ENCODE data around the gene TUBA3E. TPM values are rescaled to one million over a fixed set of nuclear protein-coding genes. Genes with fewer than 3 reads are reported as not detected.
A peak's percentile ranks its signal among the peaks of the same experiment; 100 is the strongest.
"Not testable (repeated sequence)": the region's sequence is repeated elsewhere in the genome, so short reads cannot be mapped to it uniquely, and the experiment has no call there.

The TUBA3E gene
- total RNA-seq (2014; rRNA removed; shearing (Covaris generic)), result not detected in 2 replicates

DNA sequence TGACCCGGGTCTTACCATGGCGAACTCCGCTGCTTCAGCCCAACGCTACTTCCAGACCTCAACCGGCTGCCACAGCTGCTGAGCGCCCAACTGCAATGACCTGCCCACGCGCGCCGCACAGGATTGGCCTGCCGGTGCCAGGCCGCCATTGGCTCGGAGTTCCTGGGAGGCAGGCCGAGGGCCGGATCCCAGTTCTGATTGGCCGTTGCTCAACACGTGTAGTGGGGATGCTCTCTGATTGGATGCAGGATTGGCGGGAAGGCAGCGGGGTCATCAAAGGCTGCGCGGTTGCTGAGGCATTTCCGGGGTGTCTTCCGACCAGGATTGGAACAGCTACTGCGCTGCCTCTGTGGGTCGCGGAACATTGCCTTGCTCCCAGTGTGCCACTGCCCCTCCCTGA lies at the start of gene TUBA3E:
Gene TUBA3E, minus strand, starts transcription at position 97 of the 400 bp plus-strand sequence. Its CDS starts 79 bp downstream, at position 18.
- no peaks in the 10 kb centered on the region for H3K36me3 ChIP-seq (replicated peaks; ENCODE audit: control insufficient read depth, insufficient read depth, low read length)

DNA sequence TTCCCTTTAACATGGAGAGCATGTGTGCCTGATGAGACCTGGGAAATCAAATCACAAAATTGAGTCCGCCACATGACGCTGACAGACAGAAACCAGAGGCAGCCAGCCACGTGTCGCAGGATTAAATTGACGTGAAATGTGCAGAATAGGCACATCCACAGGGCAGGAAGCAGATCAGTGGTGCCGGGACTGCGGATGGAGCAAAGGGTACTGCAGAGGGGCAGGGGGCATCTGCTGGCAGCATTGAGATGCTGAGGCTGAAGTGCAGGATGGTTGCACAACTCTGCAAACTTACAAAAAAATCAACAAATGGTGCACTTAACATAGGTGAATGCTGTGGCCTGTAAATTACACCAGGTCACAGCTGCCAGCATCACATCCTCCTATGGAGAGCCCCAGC lies 48.2 kb upstream of the TUBA3E start:
- no peaks in the 10 kb centered on the region for H3K27me3 ChIP-seq (ENCODE audit: control insufficient read depth, insufficient read depth, low read length)
- H3K36me3 ChIP-seq (replicated peaks; ENCODE audit: control insufficient read depth, insufficient read depth, low read length), result no peaks in the 10 kb centered on the region
- no peak overlapping the region for H3K4me3 ChIP-seq (ENCODE audit: insufficient read depth, low read depth, low read length)
- no peak for DNase-seq

More for the DNA sequence above, at the start of gene TUBA3E:
- Histone ChIP-seq H3K4me3 (ENCODE audit: insufficient read depth, low read depth, low read length) (no peak within 1 kb of the TSS), H3K27me3 (ENCODE audit: control insufficient read depth, insufficient read depth, low read length) (no peaks in the 10 kb centered on the region)
- peak; percentile 5 for DNase-seq

DNA sequence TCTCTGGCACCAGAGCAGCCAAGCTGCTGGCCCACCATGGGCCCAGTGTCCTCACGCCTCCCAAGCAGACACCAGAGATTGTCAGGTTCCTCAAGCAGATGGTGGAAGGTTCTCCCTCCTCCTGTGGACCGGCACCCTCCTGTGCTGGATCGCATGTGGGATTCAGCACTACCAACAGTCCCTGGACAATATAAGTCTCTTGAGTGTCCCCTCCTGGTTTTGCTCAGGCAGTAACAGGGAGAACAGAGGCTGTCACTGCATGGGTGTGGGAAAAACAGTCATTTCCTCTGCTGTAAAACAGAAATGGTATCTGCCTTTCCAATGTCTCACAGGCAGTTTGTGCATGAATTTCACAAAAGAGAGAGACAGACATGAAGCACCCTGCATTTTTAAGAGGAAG lies 47.7 kb upstream of the TUBA3E start:
- no peak overlapping the region for H3K4me3 ChIP-seq (ENCODE audit: insufficient read depth, low read depth, low read length)
- no peak for DNase-seq
- H3K27me3 ChIP-seq (ENCODE audit: control insufficient read depth, insufficient read depth, low read length), result no peaks in the 10 kb centered on the region
- no peaks in the 10 kb centered on the region for H3K36me3 ChIP-seq (replicated peaks; ENCODE audit: control insufficient read depth, insufficient read depth, low read length)

DNA sequence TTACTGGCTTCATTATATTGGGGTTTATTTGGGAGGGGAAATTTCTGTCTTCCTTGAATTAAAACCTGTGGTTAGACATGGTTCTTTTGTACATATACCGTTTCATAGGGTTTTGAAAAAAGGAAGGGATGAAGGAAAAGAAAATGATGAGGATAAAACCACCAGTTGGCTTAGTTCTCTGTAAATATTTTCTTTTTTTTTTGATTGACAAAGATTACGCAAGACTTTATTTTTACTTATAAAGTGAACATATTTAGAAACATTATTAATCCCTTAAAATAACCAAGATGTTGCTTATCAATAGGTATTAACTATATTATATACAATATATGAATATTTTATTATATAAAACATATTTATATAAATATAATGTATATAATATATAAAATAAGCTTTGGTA lies 45.1 kb upstream of the TUBA3E start:
- no peaks in the 10 kb centered on the region for H3K36me3 ChIP-seq (replicated peaks; ENCODE audit: control insufficient read depth, insufficient read depth, low read length)
- no peak overlapping the region for H3K4me3 ChIP-seq (ENCODE audit: insufficient read depth, low read depth, low read length)
- no peaks in the 10 kb centered on the region for H3K27me3 ChIP-seq (ENCODE audit: control insufficient read depth, insufficient read depth, low read length)
- DNase-seq, result no peak

DNA sequence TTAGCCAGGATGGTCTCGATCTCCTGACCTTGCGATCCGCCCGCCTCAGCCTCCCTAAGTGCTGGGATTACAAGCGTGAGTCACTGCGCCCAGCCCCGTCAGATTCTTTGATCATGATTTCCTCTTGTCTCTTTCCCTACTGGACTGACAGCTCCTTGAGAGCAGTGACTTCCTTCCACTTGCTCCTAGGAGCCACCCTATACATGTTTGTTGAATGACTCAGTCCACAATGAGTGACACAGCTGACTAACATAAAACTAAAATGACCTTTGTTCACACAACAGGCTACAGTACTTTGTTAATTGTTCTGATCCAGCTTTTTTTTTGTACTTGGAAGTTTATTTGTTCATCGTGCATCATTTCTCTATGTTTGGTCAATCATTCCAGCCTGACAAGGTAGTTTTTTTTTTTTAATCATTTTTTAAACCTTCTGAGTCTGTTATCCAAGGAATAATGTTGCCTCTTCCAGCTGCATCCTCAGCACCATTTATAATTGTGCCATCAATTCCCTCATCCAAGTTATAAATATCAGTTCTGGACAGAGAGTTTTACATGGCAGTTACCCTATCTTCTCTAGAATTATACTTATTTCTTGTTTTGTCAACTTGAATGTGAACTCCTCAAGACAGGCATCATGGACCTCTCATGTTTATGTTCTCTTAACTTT lies 42.9 kb upstream of the TUBA3E start:
- no peaks in the 10 kb centered on the region for H3K27me3 ChIP-seq (ENCODE audit: control insufficient read depth, insufficient read depth, low read length)
- no peak overlapping the region for H3K4me3 ChIP-seq (ENCODE audit: insufficient read depth, low read depth, low read length)
- DNase-seq, result no peak
- H3K36me3 ChIP-seq (replicated peaks; ENCODE audit: control insufficient read depth, insufficient read depth, low read length), result no peaks in the 10 kb centered on the region

DNA sequence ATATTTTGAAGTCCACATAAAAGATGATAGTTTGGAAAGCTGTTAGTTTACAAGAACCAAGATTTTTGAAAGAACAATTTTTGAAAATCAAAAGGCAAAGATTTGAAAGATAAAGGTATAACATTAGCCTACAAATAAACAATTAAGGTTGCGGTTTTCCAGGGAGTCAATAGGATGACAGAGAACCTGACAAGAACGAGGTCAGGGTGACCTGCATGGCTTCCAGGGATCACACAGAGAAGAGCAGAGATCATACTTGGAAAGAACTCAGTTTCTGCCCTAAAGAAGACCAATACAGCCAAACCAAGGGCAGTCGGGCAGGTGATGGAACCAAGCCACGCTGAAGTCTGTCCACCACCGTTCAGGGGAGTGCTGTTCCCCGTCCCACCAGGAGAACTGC lies 41.3 kb upstream of the TUBA3E start:
- H3K27me3 ChIP-seq (ENCODE audit: control insufficient read depth, insufficient read depth, low read length); H3K36me3 ChIP-seq (replicated peaks; ENCODE audit: control insufficient read depth, insufficient read depth, low read length); H3K4me3 ChIP-seq (ENCODE audit: insufficient read depth, low read depth, low read length); DNase-seq: not testable (repeated sequence)

DNA sequence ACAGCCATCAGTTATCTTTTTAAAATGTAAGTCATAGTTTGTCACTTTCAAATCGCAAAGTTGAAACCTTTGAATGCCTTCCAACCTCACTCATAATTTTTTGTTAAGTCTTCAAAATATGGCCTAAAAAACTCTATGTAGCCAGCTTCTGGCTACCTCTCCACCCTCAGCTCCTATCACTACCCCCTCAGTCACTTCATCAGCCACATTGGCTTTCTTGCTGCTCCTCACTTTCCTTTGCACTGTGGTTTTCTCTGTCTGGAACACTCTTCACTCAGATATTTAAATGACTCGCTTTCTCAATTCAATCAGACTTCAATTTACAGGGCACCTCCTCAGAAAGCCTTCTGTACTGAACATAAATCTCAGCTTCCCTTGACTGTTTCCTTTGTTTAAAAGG lies 34.8 kb upstream of the TUBA3E start:
- not testable (repeated sequence) for H3K4me3 ChIP-seq (ENCODE audit: insufficient read depth, low read depth, low read length); H3K27me3 ChIP-seq (ENCODE audit: control insufficient read depth, insufficient read depth, low read length); H3K36me3 ChIP-seq (replicated peaks; ENCODE audit: control insufficient read depth, insufficient read depth, low read length); DNase-seq

DNA sequence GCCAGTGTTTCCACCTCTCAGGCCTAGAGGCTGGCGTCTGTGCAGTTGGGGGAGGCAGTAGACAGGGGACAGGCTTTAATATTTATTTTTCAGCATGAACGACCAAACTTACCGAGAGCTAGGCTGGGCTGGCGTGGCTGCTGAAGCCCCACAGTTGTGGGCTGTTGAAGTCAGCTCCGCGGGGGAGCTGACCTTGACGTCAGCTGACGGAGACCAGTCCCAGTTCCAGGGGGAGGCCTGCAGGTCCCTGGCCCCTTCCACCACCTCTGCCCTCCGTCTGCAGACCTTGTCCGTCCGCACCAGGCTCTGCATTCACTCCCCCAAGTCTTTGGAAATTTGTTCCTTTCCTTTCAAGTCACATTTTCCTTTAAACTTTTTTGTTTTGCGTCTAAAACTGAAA lies 33.4 kb upstream of the TUBA3E start:
- H3K4me3 ChIP-seq (ENCODE audit: insufficient read depth, low read depth, low read length), result no peak overlapping the region
- H3K27me3 ChIP-seq (ENCODE audit: control insufficient read depth, insufficient read depth, low read length), result no peaks in the 10 kb centered on the region
- DNase-seq, result peak; percentile 47
- no peaks in the 10 kb centered on the region for H3K36me3 ChIP-seq (replicated peaks; ENCODE audit: control insufficient read depth, insufficient read depth, low read length)

DNA sequence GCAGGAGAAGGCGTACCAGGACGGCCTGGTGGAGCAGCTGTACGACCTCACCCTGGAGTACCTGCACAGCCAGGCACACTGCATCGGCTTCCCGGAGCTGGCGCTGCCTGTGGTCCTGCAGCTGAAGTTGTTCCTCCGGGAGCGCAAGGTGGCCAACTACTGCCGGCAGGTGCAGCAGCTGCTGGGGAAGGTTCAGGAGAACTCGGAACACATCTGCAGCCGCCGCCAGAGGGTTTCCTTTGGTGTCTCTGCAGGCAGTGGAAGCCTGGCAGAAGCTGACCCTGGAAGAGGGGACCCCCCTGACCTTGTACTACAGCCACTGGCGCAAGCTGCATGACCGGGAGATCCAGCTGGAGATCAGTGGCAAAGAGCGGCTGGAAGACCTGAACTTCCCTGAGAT lies 32.7 kb upstream of the TUBA3E start:
- DNase-seq; H3K36me3 ChIP-seq (replicated peaks; ENCODE audit: control insufficient read depth, insufficient read depth, low read length); H3K4me3 ChIP-seq (ENCODE audit: insufficient read depth, low read depth, low read length); H3K27me3 ChIP-seq (ENCODE audit: control insufficient read depth, insufficient read depth, low read length): not testable (repeated sequence)

DNA sequence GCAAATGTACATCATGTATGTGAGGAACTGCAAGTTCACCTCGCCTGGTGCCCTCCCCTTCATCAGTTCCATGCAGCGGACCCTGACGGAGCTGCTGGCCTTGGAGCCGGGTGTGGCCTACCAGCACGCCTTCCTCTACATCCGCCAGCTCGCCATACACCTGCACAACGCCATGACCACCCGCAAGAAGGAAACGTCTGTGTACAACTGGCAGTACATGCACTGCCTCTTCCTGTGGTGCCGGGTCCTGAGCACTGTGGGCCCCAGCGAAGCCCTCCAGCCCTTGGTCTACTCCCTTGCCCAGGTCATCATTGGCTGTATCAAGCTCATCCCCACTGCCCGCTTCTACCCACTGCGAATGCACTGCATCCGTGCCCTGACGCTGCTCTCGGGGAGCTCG lies 32.1 kb upstream of the TUBA3E start:
- H3K36me3 ChIP-seq (replicated peaks; ENCODE audit: control insufficient read depth, insufficient read depth, low read length); DNase-seq; H3K4me3 ChIP-seq (ENCODE audit: insufficient read depth, low read depth, low read length); H3K27me3 ChIP-seq (ENCODE audit: control insufficient read depth, insufficient read depth, low read length): not testable (repeated sequence)

DNA sequence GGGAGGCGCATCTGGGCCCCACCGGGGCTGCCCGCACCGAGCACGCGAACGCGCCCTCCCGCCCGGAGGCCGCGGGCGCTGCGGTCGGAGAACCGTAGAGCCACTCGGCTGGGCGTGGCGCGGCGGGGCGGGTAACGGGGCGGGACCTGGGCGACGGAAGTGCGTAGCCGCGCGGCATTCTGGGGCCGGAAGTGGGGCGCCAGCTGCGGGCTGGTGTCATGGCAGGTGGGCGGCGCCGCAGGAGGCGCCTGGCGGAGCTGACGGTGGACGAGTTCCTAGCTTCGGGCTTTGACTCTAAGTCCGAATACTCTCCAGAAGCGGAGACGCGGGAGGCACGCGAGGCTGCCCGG lies 30.9 kb upstream of the TUBA3E start:
- not testable (repeated sequence) for H3K27me3 ChIP-seq (ENCODE audit: control insufficient read depth, insufficient read depth, low read length); H3K4me3 ChIP-seq (ENCODE audit: insufficient read depth, low read depth, low read length); H3K36me3 ChIP-seq (replicated peaks; ENCODE audit: control insufficient read depth, insufficient read depth, low read length)
- peak; percentile 33 for DNase-seq

DNA sequence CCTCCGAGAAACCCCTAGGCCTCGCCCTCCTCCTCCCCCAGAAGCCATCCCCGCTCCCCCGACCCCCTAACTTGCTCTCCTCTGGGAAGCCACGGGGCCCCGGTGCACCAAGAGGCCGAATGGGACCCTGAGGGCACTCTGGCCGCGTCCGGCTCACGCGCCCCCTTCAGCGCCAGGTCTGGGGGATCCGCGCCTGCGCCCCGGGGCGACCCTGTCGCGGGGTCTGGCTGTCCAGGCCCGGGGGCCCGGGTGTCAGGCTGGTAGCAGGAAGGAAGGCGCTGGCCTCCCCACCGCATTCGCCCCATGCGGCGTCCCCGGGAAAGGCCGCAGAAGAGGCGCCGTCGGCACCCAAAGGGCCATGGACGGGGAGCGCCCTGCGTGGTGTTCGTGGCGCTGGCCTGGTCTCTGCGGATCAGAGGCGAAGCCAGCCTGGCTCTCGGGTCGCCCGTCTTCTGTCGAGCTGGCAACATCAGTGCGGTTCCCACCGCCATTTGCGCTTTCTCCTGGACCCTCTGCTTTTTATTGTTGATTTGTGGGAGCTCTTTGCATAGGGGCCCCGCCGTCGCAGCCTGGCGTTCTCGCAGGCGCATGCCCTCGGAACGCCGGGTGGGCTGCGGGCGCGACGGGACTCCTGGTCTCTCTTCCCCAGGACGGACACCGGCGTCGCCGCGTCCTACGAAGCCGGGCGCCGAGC lies 30.4 kb upstream of the TUBA3E start:
- not testable (repeated sequence) for H3K36me3 ChIP-seq (replicated peaks; ENCODE audit: control insufficient read depth, insufficient read depth, low read length); H3K27me3 ChIP-seq (ENCODE audit: control insufficient read depth, insufficient read depth, low read length); DNase-seq; H3K4me3 ChIP-seq (ENCODE audit: insufficient read depth, low read depth, low read length)

DNA sequence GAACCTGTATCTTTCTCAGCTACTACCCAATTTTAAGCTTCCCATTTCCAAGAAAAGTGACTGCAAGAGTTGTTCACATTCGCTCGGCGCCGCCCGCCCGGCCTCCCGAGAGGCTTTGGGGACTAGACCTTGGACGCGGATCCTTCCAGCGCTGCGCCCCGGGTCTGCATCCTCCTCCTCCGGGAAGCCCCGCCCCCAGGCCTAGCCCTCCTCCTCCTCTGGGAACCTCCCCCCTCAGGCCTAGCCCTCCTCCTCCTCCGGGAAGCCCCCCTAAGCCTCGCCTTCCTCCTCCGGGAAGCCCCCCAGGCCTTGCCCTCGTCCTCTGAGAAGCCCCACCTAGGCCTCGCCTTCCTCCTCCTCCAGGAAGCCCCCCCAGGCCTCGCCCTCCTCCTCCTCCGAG lies 29.8 kb upstream of the TUBA3E start:
- not testable (repeated sequence) for H3K27me3 ChIP-seq (ENCODE audit: control insufficient read depth, insufficient read depth, low read length); H3K4me3 ChIP-seq (ENCODE audit: insufficient read depth, low read depth, low read length); H3K36me3 ChIP-seq (replicated peaks; ENCODE audit: control insufficient read depth, insufficient read depth, low read length)
- DNase-seq, result peak; percentile 44

DNA sequence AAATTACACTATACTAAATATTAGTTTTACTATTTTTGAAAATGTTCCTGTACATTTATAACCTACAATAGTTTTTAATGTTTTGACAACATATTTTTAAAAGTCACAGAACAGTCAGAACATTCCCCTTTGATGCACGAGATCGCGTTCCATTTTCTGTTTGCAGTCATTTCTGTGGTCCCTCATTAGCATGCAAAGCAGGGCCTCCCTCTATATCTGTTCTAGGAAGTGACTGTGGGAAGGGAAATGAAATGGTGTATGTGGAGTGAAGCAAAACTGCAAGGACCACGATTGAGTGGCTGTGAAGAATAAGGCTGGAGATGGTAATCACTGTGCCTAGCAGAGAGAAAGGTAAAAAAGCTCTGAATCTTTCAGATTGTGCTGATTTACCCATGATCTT lies 24.3 kb upstream of the TUBA3E start:
- DNase-seq; H3K4me3 ChIP-seq (ENCODE audit: insufficient read depth, low read depth, low read length); H3K36me3 ChIP-seq (replicated peaks; ENCODE audit: control insufficient read depth, insufficient read depth, low read length); H3K27me3 ChIP-seq (ENCODE audit: control insufficient read depth, insufficient read depth, low read length): not testable (repeated sequence)

DNA sequence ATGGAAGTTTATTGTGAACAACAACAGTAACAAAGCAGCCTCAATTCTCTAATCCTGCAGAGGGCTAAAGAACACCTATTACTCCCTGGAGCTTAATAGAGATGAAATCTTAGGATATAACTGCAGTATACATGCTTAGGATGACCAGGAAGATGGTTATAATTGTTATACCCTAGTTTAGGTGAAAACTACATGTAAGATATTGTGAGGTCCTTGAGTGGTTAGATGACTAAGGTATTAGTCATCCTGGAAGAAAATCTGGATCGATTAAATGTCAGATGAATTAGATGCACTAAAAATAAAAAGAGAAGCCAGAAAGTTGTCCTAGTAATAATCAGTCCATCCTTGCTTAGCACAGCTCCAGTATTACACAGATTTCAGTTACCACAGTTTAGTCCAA lies 22.3 kb upstream of the TUBA3E start:
- DNase-seq; H3K4me3 ChIP-seq (ENCODE audit: insufficient read depth, low read depth, low read length); H3K27me3 ChIP-seq (ENCODE audit: control insufficient read depth, insufficient read depth, low read length); H3K36me3 ChIP-seq (replicated peaks; ENCODE audit: control insufficient read depth, insufficient read depth, low read length): not testable (repeated sequence)
